Heart right ventricle (tissue), 16 donors: ENCODE results near the gene MRC2. TPM values are rescaled to one million over a fixed set of nuclear protein-coding genes. Genes with fewer than 3 reads are reported as not detected.

Experiments used
- ATAC-seq, 8 donors: fragments of 200-7000 bp; cut with Tn5 transposase; one replicate each; pipeline ENCODE4 v1.9.1; 2020; ENCODE audit warnings: mild to moderate bottlenecking in 8 of 8, moderate library complexity in 8 of 8, moderate number of reproducible peaks in 1 of 8
- DNase-seq, 2 donors: peaks; one replicate each; pipeline ENCODE4 v3.0.0-alpha.2; 2020
- H3K27ac ChIP-seq, 10 donors: fragments of 200-600 bp; sonication (generic) in 2 of 10; one replicate each; pipeline versions ENCODE4 v1.5.0 to v1.8.0; 2020 to 2022; ENCODE audit warnings: mild to moderate bottlenecking in 3 of 10
- H3K27me3 ChIP-seq, 7 donors: fragments of 200-600 bp; one replicate each; pipeline ENCODE4 v1.8.0; 2021 to 2022; ENCODE audit warnings: mild to moderate bottlenecking in 2 of 7
- H3K36me3 ChIP-seq, 9 donors: fragments of 200-600 bp; sonication (generic) in 1 of 9; one replicate each; pipeline versions ENCODE4 v1.5.0 to v1.8.0; 2020 to 2022; ENCODE audit warnings: mild to moderate bottlenecking in 2 of 9
- H3K4me1 ChIP-seq, 9 donors: fragments of 200-600 bp; sonication (generic) in 1 of 9; one replicate each; pipeline versions ENCODE4 v1.5.0 to v1.8.0; 2020 to 2022; ENCODE audit warnings: mild to moderate bottlenecking in 4 of 9
- H3K4me3 ChIP-seq, 10 donors: fragments of 200-600 bp; sonication (generic) in 2 of 10; one replicate each; pipeline versions ENCODE4 v1.5.0 to v1.8.0; 2020 to 2022; ENCODE audit warnings: mild to moderate bottlenecking in 7 of 10, moderate library complexity in 2 of 10
- H3K9me3 ChIP-seq, 11 donors: fragments of 200-600 bp in 10 of 11; sonication (generic) in 2 of 11; one replicate each; pipeline versions ENCODE4 v1.5.0 to v1.8.0; 2013 to 2022; ENCODE audit warnings: mild to moderate bottlenecking in 2 of 11, control low read depth in 1 of 11, moderate library complexity in 1 of 11
- WGBS, 2 donors: extraction: QIAGEN DNeasy Blood & Tissue Kit; methylation state at CpG; one replicate each; pipeline ENCODE4 v1.1.7; 2013; ENCODE audit warnings: inconsistent platforms in 1 of 2; 5-methylcytosine and 5-hydroxymethylcytosine counted together
- intact Hi-C, 10 donors: fragments of 100-400 bp; cut with DNase I; formaldehyde crosslinking; loops; one replicate each; pipeline versions ENCODE4 v1.11.1 to v1.14.2; 2022
- polyA plus RNA-seq, 2 donors: library from polyadenylated mRNA; stranded (reverse); fragments of 200-250 nt; gene quantifications; one replicate each; pipeline ENCODE4 v1.2.3, GENCODE V29; 2013
- total RNA-seq, 10 donors: library from RNA; stranded (reverse); fragmentation: NEBNext Ultra II Directional in 3 of 10; extraction: Animal tissue kit (Norgen Biotek cat#: 25700) in 3 of 10; gene quantifications; one replicate each; pipeline versions ENCODE4 v1.2.1 to v1.2.4, GENCODE V29; 2021 to 2023
- TF ChIP-seq, protein P1 (sequence below), 9 donors: fragments of 200-600 bp; sonication (generic) in 2 of 9; IDR thresholded peaks; one replicate each; pipeline versions ENCODE4 v1.5.0 to v1.8.0; 2021 to 2022; ENCODE audit warnings: antibody characterized with exemption in 9 of 9, mild to moderate bottlenecking in 5 of 9, moderate library complexity in 1 of 9
- donor health status: Arrhythmogenic right ventricular cardiomyopathy.
- donor health status: ischemic (EF 13 %, LVEDD 7.1; RV severe dilation, severe dysfunction).
- donor health status: healthy with polysubstance abuse.
- donor health status: DM: no; HTN: yes; CAD: no.
- donor health status: DM: no; HTN: no; CAD: no.
- donor health status: ischemic (EF 25% LVEDD 6.9; RV normal size, moderate dysfunction).
- donor health status: ischemic (EF 25% LVEDD 5.7; RV mildly dilated, moderate dysfunction).
- donor health status: healthy.
- donor health status: DM: yes; HTN: yes; CAD: no.
- donor health status: Ischemic cardiomyopathy.
- donor health status: ischemic (EF 35%, LVEDD 5.7; RV mildly dilated, moderate dysfunction).
- donor health status: nonischemic (EF 11% LVEDD 7.7; RV severe dilation, severe dysfunction).
- donor health status: DM: yes; HTN: yes; CAD: no.
- donor health status: PGD.
- donor health status: ischemic (EF 29% LVEDD 5.4; RV normal size, mild dysfunction).
- donor health status: nonischemic (EF 23%, LVEDD 6.1; RV moderate dilation, normal function).

The MRC2 gene
- total and polyA plus RNA-seq, 12 donors: 15.2 to 46.4 (median 21.4) TPM

DNA sequence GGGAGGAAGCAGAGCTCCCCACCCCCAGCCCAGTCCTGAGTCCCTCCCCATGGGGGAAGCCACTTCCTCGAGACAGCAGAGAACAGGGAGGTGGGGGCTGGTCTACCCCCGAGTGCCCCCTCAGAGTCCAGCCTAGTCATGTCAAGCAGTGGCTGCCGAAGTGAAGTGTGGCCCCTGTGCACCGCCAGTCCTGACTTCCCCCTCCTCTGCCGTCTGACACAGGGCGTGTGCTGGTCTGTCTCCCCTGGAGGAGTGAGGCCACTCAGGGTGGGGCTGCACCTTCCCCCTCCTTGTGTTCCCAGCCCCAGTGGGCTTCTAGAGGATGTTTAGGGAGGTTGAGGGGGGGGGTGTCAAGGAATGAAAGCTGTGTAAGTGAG lies 46.9 kb downstream of the MRC2 start:
- peaks cover 0 to 48% (median 0%) of the 10 kb centered on the region in 9 donors for H3K36me3 ChIP-seq
- 71 to 72% methylated on average over 6 of the region's 6 CpGs for WGBS, 2 donors
- no peak overlapping the region for H3K27ac ChIP-seq
- no peak overlapping the region for H3K4me3 ChIP-seq
- DNase-seq (no peak), ATAC-seq (no peak)
- H3K9me3 ChIP-seq: no peaks in the 10 kb centered on the region
- intact Hi-C loops: loop anchor here in 9 of 10 donors (5.0 to 10.0 kb wide), 3 partner anchors 48 to 733 kb away; no protein-coding TSS in a partner anchor
- peaks cover 0 to 17% (median 5%) of the 10 kb centered on the region in 9 donors for H3K4me1 ChIP-seq
- no peaks in the 10 kb centered on the region for H3K27me3 ChIP-seq
- TF ChIP-seq, protein P1, sequence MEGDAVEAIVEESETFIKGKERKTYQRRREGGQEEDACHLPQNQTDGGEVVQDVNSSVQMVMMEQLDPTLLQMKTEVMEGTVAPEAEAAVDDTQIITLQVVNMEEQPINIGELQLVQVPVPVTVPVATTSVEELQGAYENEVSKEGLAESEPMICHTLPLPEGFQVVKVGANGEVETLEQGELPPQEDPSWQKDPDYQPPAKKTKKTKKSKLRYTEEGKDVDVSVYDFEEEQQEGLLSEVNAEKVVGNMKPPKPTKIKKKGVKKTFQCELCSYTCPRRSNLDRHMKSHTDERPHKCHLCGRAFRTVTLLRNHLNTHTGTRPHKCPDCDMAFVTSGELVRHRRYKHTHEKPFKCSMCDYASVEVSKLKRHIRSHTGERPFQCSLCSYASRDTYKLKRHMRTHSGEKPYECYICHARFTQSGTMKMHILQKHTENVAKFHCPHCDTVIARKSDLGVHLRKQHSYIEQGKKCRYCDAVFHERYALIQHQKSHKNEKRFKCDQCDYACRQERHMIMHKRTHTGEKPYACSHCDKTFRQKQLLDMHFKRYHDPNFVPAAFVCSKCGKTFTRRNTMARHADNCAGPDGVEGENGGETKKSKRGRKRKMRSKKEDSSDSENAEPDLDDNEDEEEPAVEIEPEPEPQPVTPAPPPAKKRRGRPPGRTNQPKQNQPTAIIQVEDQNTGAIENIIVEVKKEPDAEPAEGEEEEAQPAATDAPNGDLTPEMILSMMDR (IDR thresholded peaks at IDR 0.05): no peak

DNA sequence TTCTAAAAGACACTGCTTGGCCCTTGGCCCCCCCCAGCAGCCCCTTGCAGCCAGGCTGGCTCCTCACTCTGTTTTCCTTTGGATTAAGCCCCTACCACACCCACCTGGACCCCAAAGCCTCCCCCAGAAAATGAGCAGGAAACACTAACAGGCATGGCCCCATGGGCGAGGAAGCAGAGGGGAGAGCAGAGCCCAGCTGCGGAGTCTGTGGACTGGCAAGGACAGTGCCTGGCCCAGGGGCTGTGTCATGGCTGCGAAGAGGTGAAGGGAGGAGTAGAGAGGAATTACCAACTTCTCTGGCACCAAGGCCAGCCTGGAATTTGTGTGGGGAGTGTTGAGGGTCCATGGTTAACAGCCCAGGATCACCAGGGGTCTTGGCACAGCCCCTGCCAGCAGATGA lies 47.4 kb downstream of the MRC2 start:
- 89 to 90% methylated on average over 3 of the region's 3 CpGs for WGBS, 2 donors
- no peak overlapping the region for H3K27ac ChIP-seq
- no peak for ATAC-seq

DNA sequence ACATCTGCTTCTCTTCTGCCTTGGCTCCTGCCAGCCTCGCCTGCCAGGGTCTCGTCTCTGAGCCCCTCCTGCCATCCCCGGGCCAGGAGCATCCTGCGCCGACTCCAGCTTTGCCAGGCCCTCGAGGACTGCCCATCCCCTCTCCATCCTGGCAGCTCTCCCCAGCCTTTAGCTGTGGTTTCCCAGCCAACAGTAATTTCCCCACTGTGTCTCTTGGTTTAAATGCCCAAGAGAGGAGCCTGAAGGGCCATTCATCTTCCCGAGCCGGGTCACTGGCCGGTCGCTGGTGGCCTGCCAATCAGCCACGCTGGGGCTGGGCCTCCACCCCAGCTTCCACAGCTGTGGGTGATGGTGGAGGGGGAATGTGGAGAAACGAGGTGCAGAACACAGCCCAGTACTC lies 47.8 kb downstream of the MRC2 start:
- no peaks in the 10 kb centered on the region for H3K27me3 ChIP-seq
- WGBS, 2 donors: 73 to 76% methylated on average over 12 of the region's 12 CpGs
- H3K27ac ChIP-seq: no peak overlapping the region
- TF ChIP-seq, protein P1 (IDR thresholded peaks at IDR 0.05): no peak
- peak in 2 of 8 donors; percentile 9 to 11 for ATAC-seq
- H3K4me1 ChIP-seq: peaks cover 0 to 17% (median 5%) of the 10 kb centered on the region in 9 donors
- H3K36me3 ChIP-seq: peaks cover 0 to 41% (median 0%) of the 10 kb centered on the region in 9 donors
- intact Hi-C loops: loop anchor here in 7 of 10 donors (5.0 to 10.0 kb wide), 2 partner anchors 48 to 730 kb away; partner anchors contain the start of gene MRC2 (in 1 of the 7)
- no peak overlapping the region for H3K4me3 ChIP-seq
- no peak for DNase-seq
- H3K9me3 ChIP-seq: no peaks in the 10 kb centered on the region

More for the DNA sequence above, 47.4 kb downstream of the MRC2 start:
- Histone ChIP-seq H3K36me3 (peaks cover 0 to 43% (median 0%) of the 10 kb centered on the region in 9 donors), H3K4me3 (no peak overlapping the region), H3K9me3 (no peaks in the 10 kb centered on the region), H3K27me3 (no peaks in the 10 kb centered on the region), H3K4me1 (peaks cover 0 to 17% (median 5%) of the 10 kb centered on the region in 9 donors)
- intact Hi-C loops: loop anchor here in 9 of 10 donors (5.0 to 10.0 kb wide), 4 partner anchors 47 to 732 kb away; partner anchors contain the start of gene MRC2 (in 1 of the 9)
- no peak for DNase-seq
- TF ChIP-seq, protein P1 (IDR thresholded peaks at IDR 0.05): no peak

DNA sequence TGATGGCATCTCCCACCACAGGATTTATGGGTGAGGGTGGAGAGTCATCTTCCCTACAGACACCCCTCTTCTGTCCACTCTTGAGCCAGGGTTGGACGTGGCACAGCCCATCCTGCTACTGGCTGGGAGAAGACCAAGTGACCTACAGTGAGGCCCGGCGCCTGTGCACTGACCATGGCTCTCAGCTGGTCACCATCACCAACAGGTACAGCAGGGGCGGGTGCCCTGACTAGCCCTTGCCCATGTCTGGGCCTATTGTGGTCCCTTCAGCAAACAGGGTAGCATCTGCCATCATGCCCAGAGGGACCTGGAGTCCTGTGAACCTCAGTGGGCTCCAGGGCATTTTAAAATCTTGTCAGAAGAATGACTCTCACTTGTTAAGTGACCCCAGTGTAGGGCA lies 48.2 kb downstream of the MRC2 start:
- 95 to 98% methylated on average over 4 of the region's 4 CpGs for WGBS, 2 donors
- Histone ChIP-seq H3K9me3 (no peaks in the 10 kb centered on the region), H3K36me3 (peaks cover 0 to 40% (median 0%) of the 10 kb centered on the region in 9 donors), H3K4me3 (no peak overlapping the region), H3K4me1 (peaks cover 0 to 17% (median 5%) of the 10 kb centered on the region in 9 donors), H3K27me3 (no peaks in the 10 kb centered on the region), H3K27ac (no peak overlapping the region)
- ATAC-seq (no peak), DNase-seq (no peak)
- TF ChIP-seq, protein P1 (IDR thresholded peaks at IDR 0.05): no peak
- intact Hi-C loops: loop anchor here in 7 of 10 donors (5.0 to 10.0 kb wide), 2 partner anchors 48 to 729 kb away; partner anchors contain the start of gene MRC2 (in 1 of the 7)
